Uterus (tissue), 2 donors: ENCODE measurements around the gene CCDC106.

ENCODE experiments used
- CTCF ChIP-seq, 4 experiments: fragments of 200-600 bp in 2 of 4; fragments of 450-650 bp in 2 of 4; sonication (generic) in 2 of 4; IDR thresholded peaks; one replicate each; pipeline ENCODE4 v1.5.1; 2016 to 2019; ENCODE audit warnings: antibody characterized with exemption in 4 of 4, mild to moderate bottlenecking in 2 of 4, moderate library complexity in 1 of 4
- POLR2A ChIP-seq, 2 donors: fragments of 450-650 bp; IDR thresholded peaks; one replicate each; pipeline ENCODE4 v1.6.1; 2016; ENCODE audit warnings: antibody characterized with exemption in 2 of 2, mild to moderate bottlenecking in 1 of 2, moderate library complexity in 1 of 2

- no peak for TF ChIP-seq CTCF (IDR thresholded peaks at IDR 0.05)
- TF ChIP-seq POLR2A (IDR thresholded peaks at IDR 0.05) = peak in 1 of 2 donors; percentile 50
These were observed 49.1 kb upstream of the CCDC106 start for GRCh38 chr19:55598719-55599467.
